22Rv1 (cell line): ENCODE results near the gene OR5AR1.

Experiments used
- CTCF ChIP-seq: fragments of 450-650 bp; IDR thresholded peaks from 2 replicates; pipeline ENCODE4 v1.5.1; 2017; ENCODE audit warnings: mild to moderate bottlenecking
- ZFX ChIP-seq: fragments of 450-650 bp; IDR thresholded peaks from 2 replicates; pipeline ENCODE4 v1.6.1; 2017; ENCODE audit warnings: antibody characterized with exemption, borderline replicate concordance

GRCh38 chr11:56670984-56671383, 7.5 kb downstream of the OR5AR1 start:
- TF ChIP-seq ZFX (no peak), CTCF (no peak)
